IMR-90 (cell line): ENCODE data around the gene MICB. TPM values are rescaled to one million over a fixed set of nuclear protein-coding genes. Genes with fewer than 3 reads are reported as not detected.

Source experiments
- ATAC-seq: fragments of 200-7000 bp; cut with Tn5 transposase; 2 replicates; pipeline ENCODE4 v1.9.1; 2020; ENCODE audit warnings: low read depth, mild to moderate bottlenecking, moderate library complexity
- BruUV-seq: library from RNA; stranded (reverse); fragments of 400-500 nt; replicated peaks from 2 replicates; lab custom pipeline; 2021; lab: Mats Ljungman, UMichigan
- CTCF ChIA-PET: fragments of 300-600 bp; formaldehyde crosslinking; extraction: SDS; loops from one replicate; lab custom pipeline; 2021; ENCODE audit warnings: antibody characterized with exemption; lab: Yijun Ruan, JAX
- POLR2A ChIA-PET: fragments of 300-600 bp; sonication (Branson Sonifier 250); formaldehyde crosslinking; loops from one replicate; lab custom pipeline; 2022; ENCODE audit warnings: antibody characterized with exemption; ENCODE audit not compliant: unreplicated experiment; lab: Charles Lee
- DNase-seq: peaks from one replicate; pipeline ENCODE4 v3.0.0; 2013
- H2AFZ ChIP-seq: replicated peaks from 2 replicates; pipeline ENCODE3; 2013; ENCODE audit warnings: low read length, mild to moderate bottlenecking; ENCODE audit not compliant: poor library complexity
- H2AK5ac ChIP-seq: 2 replicates; pipeline ENCODE4 v1.6.1; 2013; ENCODE audit warnings: low read depth, low read length, inconsistent platforms
- H2AK9ac ChIP-seq: replicated peaks from 2 replicates; pipeline ENCODE3; 2013; ENCODE audit warnings: mild to moderate bottlenecking, low read depth, low read length, moderate library complexity; ENCODE audit not compliant: poor library complexity
- H2BK120ac ChIP-seq: 2 replicates; pipeline ENCODE4 v1.6.1; 2013; ENCODE audit warnings: low read depth, low read length, inconsistent platforms
- H2BK15ac ChIP-seq: 3 replicates; pipeline ENCODE4 v1.6.1; 2013; ENCODE audit warnings: low read depth, low read length, inconsistent platforms
- H2BK20ac ChIP-seq: 2 replicates; pipeline ENCODE4 v1.6.1; 2013; ENCODE audit warnings: low read depth, mild to moderate bottlenecking, inconsistent platforms, low read length, moderate library complexity
- H2BK5ac ChIP-seq: 2 replicates; pipeline ENCODE4 v1.6.1; 2013; ENCODE audit warnings: mild to moderate bottlenecking, low read depth, low read length, inconsistent platforms; ENCODE audit not compliant: poor library complexity, severe bottlenecking
- H3K14ac ChIP-seq: replicated peaks from 2 replicates; pipeline ENCODE4 v1.6.1; 2013; ENCODE audit warnings: low read depth, low read length, inconsistent platforms
- H3K18ac ChIP-seq: 2 replicates; pipeline ENCODE4 v1.6.1; 2013; ENCODE audit warnings: low read depth, low read length, control low read depth
- H3K23ac ChIP-seq: 2 replicates; pipeline ENCODE4 v1.6.1; 2013; ENCODE audit warnings: low read depth, low read length, inconsistent platforms
- H3K27ac ChIP-seq: 2 replicates; pipeline ENCODE4 v1.5.1; 2013; ENCODE audit warnings: mild to moderate bottlenecking, control low read depth, low read length; ENCODE audit not compliant: insufficient read depth
- H3K27me3 ChIP-seq: 2 replicates; pipeline ENCODE4 v1.6.1; 2013; ENCODE audit warnings: low read length; ENCODE audit not compliant: control insufficient read depth, insufficient read depth
- H3K36me3 ChIP-seq: 2 replicates; pipeline ENCODE4 v1.6.1; 2013; ENCODE audit warnings: low read length, mixed read lengths; ENCODE audit not compliant: control insufficient read depth, insufficient read depth
- H3K4ac ChIP-seq: 2 replicates; pipeline ENCODE4 v1.6.1; 2013; ENCODE audit warnings: low read depth, low read length, inconsistent platforms
- H3K4me1 ChIP-seq: 2 replicates; pipeline ENCODE4 v1.6.1; 2013; ENCODE audit warnings: low read length, mixed read lengths; ENCODE audit not compliant: control insufficient read depth, insufficient read depth
- H3K4me2 ChIP-seq: 2 replicates; pipeline ENCODE4 v1.6.1; 2013; ENCODE audit warnings: low read depth, mild to moderate bottlenecking, control low read depth, low read length, moderate library complexity
- H3K4me3 ChIP-seq: 2 replicates; pipeline ENCODE4 v1.5.1; 2013; ENCODE audit warnings: low read depth, mild to moderate bottlenecking, control low read depth, low read length, moderate library complexity; ENCODE audit not compliant: insufficient read depth
- H3K56ac ChIP-seq: 2 replicates; pipeline ENCODE4 v1.6.1; 2013; ENCODE audit warnings: low read length, inconsistent platforms; ENCODE audit not compliant: insufficient read depth; ENCODE audit errors: extremely low read depth
- H3K79me1 ChIP-seq, 2 experiments: 2 replicates each; pipeline ENCODE4 v1.6.1; 2013; ENCODE audit warnings: low read length in 2 of 2, inconsistent platforms in 1 of 2, low read depth in 1 of 2
- H3K9ac ChIP-seq: 2 replicates; pipeline ENCODE4 v1.6.1; 2013; ENCODE audit warnings: low read depth, low read length, control low read depth
- H3K9me1 ChIP-seq: 2 replicates; pipeline ENCODE4 v1.6.1; 2013; ENCODE audit warnings: low read length, inconsistent platforms; ENCODE audit not compliant: insufficient read depth
- H3K9me3 ChIP-seq: 2 replicates; pipeline ENCODE4 v1.6.1; 2013; ENCODE audit warnings: low read length; ENCODE audit not compliant: control insufficient read depth, insufficient read depth
- H4K20me1 ChIP-seq: 2 replicates; pipeline ENCODE4 v1.6.1; 2013; ENCODE audit warnings: low read length, inconsistent platforms; ENCODE audit not compliant: insufficient read depth
- H4K5ac ChIP-seq: 2 replicates; pipeline ENCODE4 v1.6.1; 2013; ENCODE audit warnings: mild to moderate bottlenecking, low read depth, low read length, control low read depth
- H4K8ac ChIP-seq, 2 experiments: 2 replicates each; pipeline ENCODE4 v1.6.1; 2013; ENCODE audit warnings: low read depth in 2 of 2, low read length in 2 of 2, control low read depth in 1 of 2, inconsistent platforms in 1 of 2
- H4K91ac ChIP-seq: 2 replicates; pipeline ENCODE4 v1.6.1; 2013; ENCODE audit warnings: low read depth, low read length, inconsistent platforms; ENCODE audit not compliant: insufficient read depth
- CEBPB ChIP-seq: IDR thresholded peaks from 2 replicates; pipeline ENCODE4 v1.6.1; 2012; ENCODE audit warnings: low read depth, low read length, improper control_type of control experiment
- CHD1 ChIP-seq: IDR thresholded peaks from 2 replicates; pipeline ENCODE4 v1.6.1; 2012; ENCODE audit warnings: low read depth, low read length, improper control_type of control experiment
- MAFK ChIP-seq: IDR thresholded peaks from 2 replicates; pipeline ENCODE4 v1.6.1; 2012; ENCODE audit warnings: low read depth, low read length, improper control_type of control experiment
- MAZ ChIP-seq: IDR thresholded peaks from 2 replicates; pipeline ENCODE4 v1.6.1; 2012; ENCODE audit warnings: low read depth, mild to moderate bottlenecking, low read length, improper control_type of control experiment, moderate library complexity, borderline replicate concordance
- MXI1 ChIP-seq: IDR thresholded peaks from 2 replicates; pipeline ENCODE4 v1.6.1; 2012; ENCODE audit warnings: low read depth, mild to moderate bottlenecking, low read length, moderate library complexity, borderline replicate concordance
- NFE2L2 ChIP-seq: fragments of 150-350 bp; IDR thresholded peaks from 2 replicates; pipeline ENCODE4 v1.6.1; 2016; ENCODE audit warnings: low read depth, mild to moderate bottlenecking, low read length
- POLR2A ChIP-seq: IDR thresholded peaks from 2 replicates; pipeline ENCODE4 v1.6.1; 2012; ENCODE audit warnings: mild to moderate bottlenecking, low read depth, low read length
- RAD21 ChIP-seq: IDR thresholded peaks from 2 replicates; pipeline ENCODE4 v1.6.1; 2012; ENCODE audit warnings: low read length, improper control_type of control experiment
- RCOR1 ChIP-seq: IDR thresholded peaks from 2 replicates; pipeline ENCODE4 v1.6.1; 2012; ENCODE audit warnings: mild to moderate bottlenecking, low read length, improper control_type of control experiment; ENCODE audit not compliant: insufficient replicate concordance
- SMC3 ChIP-seq: fragments of 150-350 bp; IDR thresholded peaks from 2 replicates; pipeline ENCODE4 v1.6.1; 2016; ENCODE audit warnings: low read depth, mild to moderate bottlenecking, antibody characterized with exemption, low read length, moderate library complexity
- dilution Hi-C: fragments of 300-500 bp; cut with HindIII; formaldehyde crosslinking; loops from one replicate; pipeline ENCODE4 v1.14.3; 2018; ENCODE audit warnings: low sequenced_read_pairs; ENCODE audit not compliant: unreplicated experiment
- in situ Hi-C: fragments of 300-500 bp; cut with MboI; formaldehyde crosslinking; loops from 3 replicates; pipeline ENCODE4 v1.14.3; 2019; ENCODE audit warnings: low sequenced_read_pairs, inconsistent platforms, mixed read lengths
- intact Hi-C: fragments of 100-400 bp; cut with micrococcal nuclease; formaldehyde crosslinking; loops from 2 replicates; pipeline ENCODE4 v1.10.0; 2022
- polyA plus RNA-seq, 3 experiments: library from polyadenylated mRNA; depleted of rRNA; stranded (reverse); fragments of >200 nt; gene quantifications; 2 replicates each; pipeline ENCODE4 v1.2.3, GENCODE V29; 2012; ENCODE audit warnings: low replicate concordance in 1 of 3
- total RNA-seq: library from RNA; depleted of rRNA; stranded (reverse); fragments of >200 nt; gene quantifications from 2 replicates; pipeline ENCODE4 v1.2.3, GENCODE V29; 2012
- TF ChIP-seq, protein P1 (sequence below): fragments of 150-350 bp; IDR thresholded peaks from 2 replicates; pipeline ENCODE4 v1.6.1; 2017; ENCODE audit warnings: mild to moderate bottlenecking, antibody characterized with exemption, low read length, low read depth
- TF ChIP-seq, protein P2 (sequence below): conservative IDR thresholded peaks from 2 replicates; pipeline ENCODE4 v1.5.1; 2012; ENCODE audit warnings: mild to moderate bottlenecking, low read depth, low read length, improper control_type of control experiment
- TF ChIP-seq, protein P3 (sequence below): fragments of 150-350 bp; IDR thresholded peaks from 2 replicates; pipeline ENCODE4 v1.6.1; 2016; ENCODE audit warnings: low read depth, mild to moderate bottlenecking, low read length, moderate library complexity, borderline replicate concordance

The MICB gene
- total and polyA plus RNA-seq, 2 of the 4 experiments (the other 2 are of a cell fraction), result 9.6 to 11.1 TPM

DNA sequence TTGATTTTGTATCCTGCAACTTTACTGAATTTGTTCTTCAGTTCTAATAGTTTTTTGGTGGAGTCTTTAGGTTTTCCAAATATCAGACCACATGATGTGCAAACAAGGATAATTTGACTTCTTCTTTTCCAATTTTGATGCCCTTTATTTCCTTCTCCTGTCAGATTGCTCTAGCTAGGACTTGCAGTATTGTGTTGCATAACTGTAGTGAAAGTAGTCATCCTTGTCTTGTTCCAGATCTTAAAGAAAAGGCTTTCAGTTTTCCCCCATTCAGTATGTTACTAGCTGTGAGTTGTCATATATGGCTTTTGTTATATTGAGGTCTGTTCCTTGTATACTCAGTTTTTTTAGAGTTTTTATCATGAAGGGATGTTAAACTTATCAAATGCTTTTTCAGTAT lies 4.6 kb downstream of the MICB start:
- no peak overlapping the region for H2BK120ac ChIP-seq
- no peak overlapping the region for H2AK9ac ChIP-seq
- no peaks in the 10 kb centered on the region for H3K27me3 ChIP-seq
- H3K4me1 ChIP-seq, result no peaks in the 10 kb centered on the region; the same call in 1 of the 2 replicates
- dilution Hi-C loops, result no loop called here
- no peak overlapping the region for H2BK15ac ChIP-seq
- DNase-seq, result no peak
- no peak overlapping the region for H2AFZ ChIP-seq
- no peak overlapping the region for H3K18ac ChIP-seq
- H3K23ac ChIP-seq, result no peak overlapping the region
- no peak overlapping the region for H3K4ac ChIP-seq
- H2BK20ac ChIP-seq, result no peak overlapping the region
- in situ Hi-C loops, result no loop called here
- no peak overlapping the region for H4K91ac ChIP-seq
- no peak overlapping the region for H3K9ac ChIP-seq
- H2AK5ac ChIP-seq, result no peak overlapping the region
- no peak for TF ChIP-seq RCOR1
- TF ChIP-seq MXI1, result no peak
- no peak for TF ChIP-seq MAZ
- TF ChIP-seq NFE2L2, result no peak
- TF ChIP-seq CHD1, result no peak
- TF ChIP-seq RAD21, result no peak
- TF ChIP-seq, protein P1, sequence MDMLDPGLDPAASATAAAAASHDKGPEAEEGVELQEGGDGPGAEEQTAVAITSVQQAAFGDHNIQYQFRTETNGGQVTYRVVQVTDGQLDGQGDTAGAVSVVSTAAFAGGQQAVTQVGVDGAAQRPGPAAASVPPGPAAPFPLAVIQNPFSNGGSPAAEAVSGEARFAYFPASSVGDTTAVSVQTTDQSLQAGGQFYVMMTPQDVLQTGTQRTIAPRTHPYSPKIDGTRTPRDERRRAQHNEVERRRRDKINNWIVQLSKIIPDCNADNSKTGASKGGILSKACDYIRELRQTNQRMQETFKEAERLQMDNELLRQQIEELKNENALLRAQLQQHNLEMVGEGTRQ, result no peak
- no peak for TF ChIP-seq CEBPB
- TF ChIP-seq, protein P2, sequence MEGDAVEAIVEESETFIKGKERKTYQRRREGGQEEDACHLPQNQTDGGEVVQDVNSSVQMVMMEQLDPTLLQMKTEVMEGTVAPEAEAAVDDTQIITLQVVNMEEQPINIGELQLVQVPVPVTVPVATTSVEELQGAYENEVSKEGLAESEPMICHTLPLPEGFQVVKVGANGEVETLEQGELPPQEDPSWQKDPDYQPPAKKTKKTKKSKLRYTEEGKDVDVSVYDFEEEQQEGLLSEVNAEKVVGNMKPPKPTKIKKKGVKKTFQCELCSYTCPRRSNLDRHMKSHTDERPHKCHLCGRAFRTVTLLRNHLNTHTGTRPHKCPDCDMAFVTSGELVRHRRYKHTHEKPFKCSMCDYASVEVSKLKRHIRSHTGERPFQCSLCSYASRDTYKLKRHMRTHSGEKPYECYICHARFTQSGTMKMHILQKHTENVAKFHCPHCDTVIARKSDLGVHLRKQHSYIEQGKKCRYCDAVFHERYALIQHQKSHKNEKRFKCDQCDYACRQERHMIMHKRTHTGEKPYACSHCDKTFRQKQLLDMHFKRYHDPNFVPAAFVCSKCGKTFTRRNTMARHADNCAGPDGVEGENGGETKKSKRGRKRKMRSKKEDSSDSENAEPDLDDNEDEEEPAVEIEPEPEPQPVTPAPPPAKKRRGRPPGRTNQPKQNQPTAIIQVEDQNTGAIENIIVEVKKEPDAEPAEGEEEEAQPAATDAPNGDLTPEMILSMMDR, result no peak
- TF ChIP-seq, protein P3, sequence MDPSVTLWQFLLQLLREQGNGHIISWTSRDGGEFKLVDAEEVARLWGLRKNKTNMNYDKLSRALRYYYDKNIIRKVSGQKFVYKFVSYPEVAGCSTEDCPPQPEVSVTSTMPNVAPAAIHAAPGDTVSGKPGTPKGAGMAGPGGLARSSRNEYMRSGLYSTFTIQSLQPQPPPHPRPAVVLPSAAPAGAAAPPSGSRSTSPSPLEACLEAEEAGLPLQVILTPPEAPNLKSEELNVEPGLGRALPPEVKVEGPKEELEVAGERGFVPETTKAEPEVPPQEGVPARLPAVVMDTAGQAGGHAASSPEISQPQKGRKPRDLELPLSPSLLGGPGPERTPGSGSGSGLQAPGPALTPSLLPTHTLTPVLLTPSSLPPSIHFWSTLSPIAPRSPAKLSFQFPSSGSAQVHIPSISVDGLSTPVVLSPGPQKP, result no peak
- TF ChIP-seq POLR2A, result no peak
- no peak for TF ChIP-seq MAFK
- no peak for TF ChIP-seq SMC3
- ATAC-seq, result no peak
- ChIA-PET POLR2A (no interaction called here), CTCF (no interaction called here)
- H4K20me1 ChIP-seq, result peaks cover 10% of the 10 kb centered on the region; the same call in 1 of the 2 replicates
- intact Hi-C loops, result no loop called here
- H3K79me1 ChIP-seq, result peaks cover 0 to 31% of the 10 kb centered on the region in 2 experiments; a peak in 3 of 4 replicates
- no peak overlapping the region for H4K8ac ChIP-seq
- no peak overlapping the region for H3K56ac ChIP-seq
- no peak overlapping the region for H3K4me2 ChIP-seq
- peaks cover 8% of the 10 kb centered on the region; the same call in 1 of the 2 replicates for H3K36me3 ChIP-seq
- no peak overlapping the region for H3K14ac ChIP-seq
- H2BK5ac ChIP-seq, result no peak overlapping the region
- H3K27ac ChIP-seq, result no peak overlapping the region
- no peak overlapping the region for H3K4me3 ChIP-seq
- no peak overlapping the region for H4K5ac ChIP-seq
- no TSS peak for BruUV-seq
- H3K9me3 ChIP-seq, result no peaks in the 10 kb centered on the region
- H3K9me1 ChIP-seq, result peaks cover 5% of the 10 kb centered on the region; the same call in 1 of the 2 replicates
